Lung (tissue), 12 donors: ENCODE results near the gene MLLT1. TPM values are rescaled to one million over a fixed set of nuclear protein-coding genes. Genes with fewer than 3 reads are reported as not detected.

Experiments
- ATAC-seq: fragments of 200-7000 bp; cut with Tn5 transposase; one replicate; pipeline ENCODE4 v1.9.1; 2020; ENCODE audit warnings: moderate number of reproducible peaks; ENCODE audit not compliant: insufficient read depth, low FRiP score
- DNase-seq, 3 donors: peaks; one replicate each; pipeline ENCODE4 v3.0.0-alpha.2; 2013 to 2017
- H3K27ac ChIP-seq, 2 donors: one replicate each; pipeline ENCODE4 v1.5.1; 2013; ENCODE audit warnings: mild to moderate bottlenecking in 2 of 2, moderate library complexity in 2 of 2, control low read depth in 1 of 2, inconsistent platforms in 1 of 2, low read depth in 1 of 2, low read length in 1 of 2
- H3K27me3 ChIP-seq, 3 donors: one replicate each; pipeline ENCODE4 v1.5.1; 2013; ENCODE audit warnings: low read length in 2 of 3; ENCODE audit not compliant: control insufficient read depth in 3 of 3, insufficient read depth in 3 of 3
- H3K36me3 ChIP-seq, 4 donors: one replicate each; pipeline ENCODE4 v1.5.1; 2013; ENCODE audit warnings: low read length in 4 of 4, mild to moderate bottlenecking in 1 of 4, moderate library complexity in 1 of 4; ENCODE audit not compliant: control insufficient read depth in 4 of 4, insufficient read depth in 4 of 4
- H3K4me1 ChIP-seq, 5 donors: one replicate each; pipeline ENCODE4 v1.5.1; 2013; ENCODE audit warnings: low read length in 5 of 5, mild to moderate bottlenecking in 2 of 5, moderate library complexity in 1 of 5; ENCODE audit not compliant: control insufficient read depth in 5 of 5, insufficient read depth in 5 of 5
- H3K4me3 ChIP-seq: one replicate; pipeline ENCODE4 v1.5.1; 2013; ENCODE audit warnings: mild to moderate bottlenecking, control low read depth, moderate library complexity
- H3K9ac ChIP-seq, 2 donors: one replicate each; pipeline ENCODE4 v1.5.1; 2013; ENCODE audit warnings: low read length in 2 of 2, control low read depth in 1 of 2; ENCODE audit not compliant: insufficient read depth in 1 of 2
- H3K9me3 ChIP-seq, 4 donors: one replicate each; pipeline ENCODE4 v1.5.1; 2013; ENCODE audit warnings: low read length in 3 of 4, mild to moderate bottlenecking in 1 of 4, moderate library complexity in 1 of 4; ENCODE audit not compliant: control insufficient read depth in 4 of 4, insufficient read depth in 3 of 4
- CTCF ChIP-seq: IDR thresholded peaks from 2 replicates; pipeline ENCODE4 v1.5.1; 2012; ENCODE audit warnings: mild to moderate bottlenecking; ENCODE audit errors: control extremely low read depth, extremely low read depth
- WGBS, 2 donors: extraction: QIAGEN DNeasy Blood & Tissue Kit; methylation state at CpG; one replicate each; pipeline ENCODE4 v1.1.7; 2013; 5-methylcytosine and 5-hydroxymethylcytosine counted together
- polyA plus RNA-seq, 2 donors: library from polyadenylated mRNA; stranded (reverse); fragments of 200-250 nt; gene quantifications; one replicate each; pipeline ENCODE4 v1.2.1, GENCODE V29; 2013
- total RNA-seq, 2 donors: library from RNA; depleted of rRNA in 1 of 2; stranded (reverse); fragments of >200 nt in 1 of 2; gene quantifications; one replicate each; pipeline ENCODE4 v1.2.1, GENCODE V29; 2014 to 2021
- donor health status: control.
- donor health status: control.
- donor health status: Bipolar disorder and iron deficiency.
- donor health status: healthy.
- donor health status: DM: yes; HTN: yes; CAD: no.

MLLT1 gene
- total and polyA plus RNA-seq, 4 donors, result 24.8 to 120 (median 36.2) TPM

- Histone ChIP-seq H3K36me3 (peaks cover 3 to 71% (median 13%) of the 10 kb centered on the region in 4 donors), H3K4me1 (peaks cover 10 to 63% (median 20%) of the 10 kb centered on the region in 5 donors), H3K9me3 (no peaks in the 10 kb centered on the region), H3K9ac (peak overlapping the region in 1 of 2 donors; percentile 52), H3K4me3 (no peak overlapping the region), H3K27me3 (no peaks in the 10 kb centered on the region), H3K27ac (peak overlapping the region in 1 of 2 donors; percentile 57)
- no peak for TF ChIP-seq CTCF
- DNase-seq (peak; percentile 97 to 98 (median 98)), ATAC-seq (no peak)
- WGBS, 2 donors, result 60 to 80% methylated on average over 21 of the region's 21 CpGs
These were observed 62.6 kb downstream of the MLLT1 start for GRCh38 chr19:6216996-6217751.

- Histone ChIP-seq H3K9me3 (no peaks in the 10 kb centered on the region), H3K9ac (peak overlapping the region in 1 of 2 donors; percentile 52), H3K27me3 (no peaks in the 10 kb centered on the region), H3K4me3 (no peak overlapping the region), H3K27ac (peak overlapping the region in 1 of 2 donors; percentile 63), H3K36me3 (peaks cover 3 to 70% (median 10%) of the 10 kb centered on the region in 4 donors), H3K4me1 (peaks cover 10 to 59% (median 20%) of the 10 kb centered on the region in 5 donors)
- whole genome bisulfite sequencing, 2 donors, result 80 to 92% methylated on average over 32 to 36 of the region's 36 CpGs
- ATAC-seq (no peak), DNase-seq (no peak)
- no peak for TF ChIP-seq CTCF
These were observed 63.4 kb downstream of the MLLT1 start for GRCh38 chr19:6216236-6216995.

- no peak for TF ChIP-seq CTCF
- H3K36me3 ChIP-seq, result peaks cover 0 to 67% (median 9%) of the 10 kb centered on the region in 4 donors
- 92 to 95% methylated on average over 15 of the region's 15 CpGs for WGBS, 2 donors
- ATAC-seq (no peak), DNase-seq (peak in 1 of 3 donors; percentile 12)
- no peak overlapping the region for H3K27ac ChIP-seq
- peaks cover 10 to 53% (median 20%) of the 10 kb centered on the region in 5 donors for H3K4me1 ChIP-seq
- no peak overlapping the region for H3K4me3 ChIP-seq
- H3K9ac ChIP-seq, result no peak overlapping the region
- no peaks in the 10 kb centered on the region for H3K9me3 ChIP-seq
- H3K27me3 ChIP-seq, result no peaks in the 10 kb centered on the region
These were observed 64.0 kb downstream of the MLLT1 start for GRCh38 chr19:6215701-6216235.
